ENCODE results near the gene STPG2.

STPG2 gene

GRCh38 chr4:97812768-97813167 is 330.5 kb downstream of the STPG2 start:
- no peak for DNase-seq (ENCODE audit: low spot score)

- no peak for DNase-seq (ENCODE audit: low spot score)
Observed at GRCh38 chr4:97786306-97786920, 356.9 kb downstream of the STPG2 start.

- DNase-seq (ENCODE audit: low spot score), result no peak
Observed at GRCh38 chr4:97778174-97778573, 365.1 kb downstream of the STPG2 start.

DNA sequence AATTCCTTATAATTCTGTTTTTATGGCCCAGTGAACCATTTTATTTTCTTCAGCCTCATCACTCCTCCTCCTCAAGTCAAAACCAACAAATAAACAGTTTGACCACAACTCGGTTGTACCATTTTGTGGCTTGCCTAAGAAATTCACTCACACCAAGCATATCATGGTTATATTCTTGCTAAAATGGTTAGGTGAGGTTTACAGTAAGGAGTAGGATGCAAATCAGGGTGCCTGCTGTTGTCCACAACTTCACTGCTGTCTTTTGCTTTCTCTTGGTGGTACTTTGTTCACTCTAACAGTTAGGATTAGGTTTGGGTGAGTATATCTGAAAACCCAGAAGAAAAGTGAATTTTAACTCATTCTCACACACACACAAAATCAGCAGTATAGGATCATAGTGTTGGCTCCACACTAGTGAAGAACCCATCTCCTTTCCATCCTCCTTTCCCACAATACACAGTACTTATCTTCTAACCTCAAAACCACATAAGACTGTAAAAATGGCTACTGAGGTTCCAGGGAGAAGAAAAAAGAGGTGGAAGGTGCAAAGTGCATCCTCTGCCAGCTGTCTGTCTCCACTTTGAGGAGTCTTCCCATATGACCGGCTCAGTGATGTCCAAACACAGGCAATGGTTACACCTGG is 368.8 kb downstream of the STPG2 start:
- no peak for DNase-seq (ENCODE audit: low spot score)

GRCh38 chr4:97770222-97770621 is 373.1 kb downstream of the STPG2 start:
- no peak for DNase-seq (ENCODE audit: low spot score)

DNA sequence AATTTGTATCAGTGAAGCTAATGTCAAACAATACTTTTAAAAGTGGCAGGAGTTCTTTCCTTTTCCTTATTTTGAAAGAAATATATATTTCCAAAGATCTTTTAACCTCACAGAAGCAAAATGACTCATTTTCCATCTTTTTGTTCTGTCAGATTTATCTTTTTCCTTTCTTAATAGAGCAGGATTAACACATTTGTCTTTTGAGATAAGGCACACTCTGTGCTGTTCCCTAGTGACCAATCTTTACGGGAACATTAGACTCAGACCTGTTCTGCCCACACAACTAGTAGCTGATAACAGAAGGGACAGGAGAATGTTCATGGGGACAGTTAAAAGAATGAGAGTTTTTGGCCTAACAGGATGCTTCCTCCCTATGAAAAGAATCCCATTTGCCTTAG is 381.2 kb downstream of the STPG2 start:
- DNase-seq (ENCODE audit: low spot score), result no peak

- DNase-seq (ENCODE audit: low spot score), result no peak
Observed at GRCh38 chr4:97761445-97762114, 381.7 kb downstream of the STPG2 start.

- DNase-seq (ENCODE audit: low spot score), result no peak
Observed at GRCh38 chr4:97759785-97760184, 383.5 kb downstream of the STPG2 start.

DNA sequence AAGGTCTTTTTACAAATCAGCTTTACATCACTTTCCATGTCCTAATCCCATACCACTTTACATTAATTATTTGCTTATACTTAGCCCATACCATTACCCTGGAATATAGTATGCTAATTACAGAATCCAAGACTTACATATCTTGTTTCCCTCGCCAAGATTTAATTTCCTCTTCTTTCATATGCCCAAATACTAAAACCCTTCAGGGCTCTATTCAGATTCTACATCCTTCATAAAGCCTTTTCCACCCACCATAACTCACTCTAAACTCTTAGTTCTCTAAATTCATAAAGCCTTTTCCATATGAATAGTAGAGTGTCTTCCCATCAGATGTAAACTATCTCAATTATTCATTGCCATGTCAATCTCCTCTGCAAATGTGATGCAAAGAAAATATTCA is 390.7 kb downstream of the STPG2 start:
- no peak for DNase-seq (ENCODE audit: low spot score)

DNA sequence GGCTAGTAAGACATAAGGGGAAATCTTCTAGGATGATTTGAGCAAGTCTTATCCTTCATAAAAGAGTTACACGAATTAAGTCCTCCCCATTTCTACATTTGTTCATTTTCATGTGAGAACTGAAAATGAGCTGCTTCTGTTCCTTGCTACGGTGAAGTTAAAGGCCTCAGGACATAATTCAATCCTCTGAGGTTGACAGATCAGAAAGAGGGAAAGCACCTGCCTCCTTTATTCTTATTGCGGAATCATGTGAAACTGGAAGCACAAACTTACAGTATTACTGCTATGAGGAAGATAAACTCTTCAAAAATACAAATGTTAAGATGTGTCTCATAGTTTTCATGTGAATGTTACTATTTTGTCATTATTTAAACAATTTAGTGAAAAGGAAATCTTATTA is 395.3 kb downstream of the STPG2 start:
- DNase-seq (ENCODE audit: low spot score), result no peak

GRCh38 chr4:97720869-97721432 is 422.3 kb downstream of the STPG2 start:
- peak; percentile 71 for DNase-seq (ENCODE audit: low spot score)

DNA sequence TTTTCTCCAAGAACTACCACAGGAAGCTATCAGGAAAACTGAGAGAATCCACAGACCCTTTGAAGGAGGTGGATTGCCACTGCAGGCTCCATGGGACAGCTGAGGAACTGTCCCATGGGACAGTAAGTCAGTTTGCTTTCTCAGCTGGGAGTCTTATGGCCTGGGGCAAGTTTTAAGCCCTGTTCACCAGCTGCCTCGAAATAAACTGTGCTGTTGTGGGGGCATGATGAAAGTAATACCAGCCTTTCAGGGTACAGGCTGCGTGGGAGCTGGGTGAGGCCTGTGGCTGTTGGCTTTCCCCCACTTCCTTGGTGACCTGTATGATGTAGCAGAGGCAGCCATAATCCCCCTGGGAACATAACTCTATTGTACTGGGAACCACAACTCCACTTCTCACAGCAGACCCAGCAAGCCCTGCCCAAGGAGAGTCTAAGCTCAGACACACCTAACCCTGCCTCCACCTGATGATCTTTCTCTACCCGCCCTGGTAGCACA is 452.1 kb downstream of the STPG2 start:
- no peak for DNase-seq (ENCODE audit: low spot score)

DNA sequence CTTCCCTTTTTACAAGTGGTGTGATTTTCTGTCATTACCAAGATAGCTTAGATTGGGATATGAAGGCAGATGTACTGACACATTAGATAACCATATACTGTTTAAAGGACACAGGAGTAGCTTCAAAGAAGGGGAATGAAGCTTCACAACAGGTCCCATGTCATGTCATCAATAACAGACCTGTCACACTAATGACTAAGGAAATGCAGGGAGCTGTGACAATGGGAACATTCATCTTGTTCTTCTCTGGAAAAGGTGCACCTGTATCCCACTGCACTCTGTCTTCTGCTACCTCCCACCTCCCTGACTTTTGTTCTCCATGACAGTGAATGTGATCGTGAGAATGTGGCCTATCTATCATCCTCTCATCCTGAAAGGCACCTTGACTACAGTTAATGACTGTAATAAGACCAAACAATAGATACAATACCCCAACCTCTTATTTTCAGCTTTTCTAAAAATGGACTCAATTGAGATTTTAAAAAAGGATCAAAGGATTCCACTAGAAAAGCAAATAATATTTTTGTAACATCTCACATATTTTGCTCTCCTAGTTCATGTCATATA is 472.5 kb downstream of the STPG2 start:
- no peak for DNase-seq (ENCODE audit: low spot score)

- no peak for DNase-seq (ENCODE audit: low spot score)
Observed at GRCh38 chr4:97665553-97665952, 477.7 kb downstream of the STPG2 start.

- no peak for DNase-seq (ENCODE audit: low spot score)
Observed at GRCh38 chr4:97664741-97665140, 478.5 kb downstream of the STPG2 start.

- DNase-seq (ENCODE audit: low spot score), result no peak
Observed at GRCh38 chr4:97662133-97662532, 481.1 kb downstream of the STPG2 start.

DNA sequence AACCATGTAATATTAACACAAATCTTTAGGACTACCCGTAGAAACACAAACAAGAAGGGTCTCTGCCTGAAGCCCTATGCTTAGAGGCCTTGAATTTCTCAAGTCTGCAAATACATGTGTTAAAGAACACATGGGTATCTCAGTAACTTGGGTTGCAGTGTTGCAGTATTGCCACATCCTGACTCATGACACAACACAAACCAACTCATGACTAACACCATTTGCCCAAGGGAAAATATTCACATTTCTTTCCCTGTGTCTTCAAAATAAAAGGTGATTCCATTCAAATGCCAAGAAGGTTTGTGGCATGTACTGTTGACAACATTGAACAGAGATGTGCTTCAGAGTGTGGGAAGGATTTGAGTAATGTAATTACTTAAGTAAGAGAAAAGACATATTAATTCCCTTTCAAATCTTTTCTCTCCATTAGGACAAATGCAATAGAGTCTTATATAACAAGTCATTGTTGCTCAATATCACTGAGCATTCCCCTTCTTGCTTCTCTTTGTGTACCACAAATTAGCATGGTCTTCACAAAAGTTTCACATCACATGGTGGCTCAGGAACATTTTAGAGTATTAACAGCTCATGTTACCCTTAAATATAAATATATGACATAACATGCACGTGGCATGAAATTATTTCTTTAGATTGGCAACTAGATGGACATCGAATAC is 487.1 kb downstream of the STPG2 start:
- DNase-seq (ENCODE audit: low spot score), result no peak

DNA sequence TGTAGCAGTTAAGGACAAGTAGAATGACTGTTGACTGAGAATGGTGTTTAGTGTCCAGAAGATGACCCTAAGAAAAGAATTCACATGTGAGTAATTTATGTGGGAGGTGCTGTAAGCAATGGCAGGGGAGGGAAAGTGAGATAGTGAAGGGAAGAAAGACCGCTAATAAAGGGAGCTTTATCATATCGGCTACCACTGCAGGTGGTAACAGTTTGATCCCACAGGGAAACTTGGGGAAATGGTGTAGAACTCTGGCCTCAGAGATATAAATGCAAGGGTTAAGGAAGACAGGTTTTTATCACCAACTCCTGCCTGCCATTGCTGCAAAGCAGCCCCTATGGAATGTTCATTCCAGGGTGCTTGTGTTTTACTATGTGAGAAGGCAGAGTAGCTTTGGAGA is 489.6 kb downstream of the STPG2 start:
- no peak for DNase-seq (ENCODE audit: low spot score)

DNA sequence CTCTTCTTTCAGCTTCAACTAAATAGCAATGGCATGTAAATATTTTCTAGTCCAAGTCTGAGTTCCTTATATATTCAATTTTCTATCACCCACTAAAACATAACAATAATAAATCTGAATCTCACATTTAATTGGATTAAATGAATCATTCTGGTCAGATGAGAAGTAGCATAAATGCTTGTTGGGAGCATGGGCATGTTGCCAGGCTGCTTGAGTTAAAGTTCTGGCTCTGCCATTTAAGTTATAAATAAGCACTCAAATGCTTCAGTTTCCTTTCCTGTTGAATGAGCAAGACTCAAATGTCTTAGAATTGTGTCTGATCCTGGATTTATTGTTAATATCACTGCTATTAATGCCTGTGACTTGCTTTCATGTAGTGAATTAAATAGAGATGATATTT is 496.3 kb downstream of the STPG2 start:
- DNase-seq (ENCODE audit: low spot score), result no peak

DNA sequence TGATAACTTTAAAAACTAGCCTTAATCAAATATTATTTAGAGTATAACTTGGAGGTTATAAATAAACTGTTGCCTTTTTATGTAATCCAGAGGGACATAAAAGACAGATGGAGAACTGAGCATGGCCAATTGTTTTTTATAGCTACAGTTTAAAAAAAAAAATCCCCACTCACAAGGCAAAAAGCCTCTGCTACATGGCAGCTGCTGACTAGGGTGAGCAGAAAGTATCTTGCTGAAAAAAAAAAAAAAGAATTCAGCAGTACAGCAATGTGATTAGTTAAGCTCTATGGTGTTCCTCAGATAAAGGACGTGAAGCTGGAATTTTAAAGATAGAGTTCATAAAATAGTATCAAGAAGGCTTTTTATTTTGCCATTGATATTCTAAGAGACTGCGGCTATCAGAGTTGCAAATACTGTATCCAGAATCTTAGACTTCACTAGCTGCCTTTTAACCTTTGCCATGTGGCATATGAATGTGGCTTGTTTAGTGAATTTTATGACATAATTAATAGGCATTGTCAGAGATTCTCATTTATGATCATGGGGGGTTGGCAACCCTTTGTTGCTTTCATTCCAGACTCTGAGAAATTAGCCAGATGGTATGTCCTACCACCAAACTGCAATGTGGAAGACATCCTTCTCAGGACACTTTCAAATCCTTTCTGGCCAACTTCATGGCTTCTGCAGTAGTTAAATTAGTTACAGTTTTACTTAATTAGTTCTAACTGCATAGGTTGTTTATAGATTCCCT is 498.0 kb downstream of the STPG2 start:
- no peak for DNase-seq (ENCODE audit: low spot score)

DNA sequence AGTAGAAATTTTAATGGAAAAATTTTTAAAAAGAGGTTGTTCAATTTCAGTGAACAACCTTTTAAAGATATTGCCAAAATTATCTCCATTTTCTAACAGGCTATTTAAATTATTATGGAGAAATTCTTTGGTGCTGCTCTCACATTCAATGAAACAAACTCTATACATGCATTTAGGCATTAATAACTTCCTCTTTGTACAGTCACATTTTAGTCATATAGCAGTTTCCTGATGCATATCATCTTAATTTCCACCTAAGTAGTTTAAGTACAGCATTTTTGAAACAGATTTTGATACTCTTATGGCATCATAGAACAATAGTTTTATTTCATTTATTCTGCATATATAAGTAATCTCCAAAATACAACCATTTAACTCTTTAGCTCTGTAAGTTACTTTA is 500.1 kb downstream of the STPG2 start:
- DNase-seq (ENCODE audit: low spot score), result no peak
